Stimulated activated CD4-positive, alpha-beta T cell treated with anti-CD3 and anti-CD28 coated beads, Interleukin-1b, Interleukin-23, amount 100 ng/mL, for 4 hours (primary cell): ENCODE data around the gene CASKIN1.

Experiments
- DNase-seq, 2 donors: peaks; one replicate each; pipeline ENCODE4 v3.0.0-alpha.2; 2020; ENCODE audit warnings: low read depth in 2 of 2

Gene CASKIN1

DNA sequence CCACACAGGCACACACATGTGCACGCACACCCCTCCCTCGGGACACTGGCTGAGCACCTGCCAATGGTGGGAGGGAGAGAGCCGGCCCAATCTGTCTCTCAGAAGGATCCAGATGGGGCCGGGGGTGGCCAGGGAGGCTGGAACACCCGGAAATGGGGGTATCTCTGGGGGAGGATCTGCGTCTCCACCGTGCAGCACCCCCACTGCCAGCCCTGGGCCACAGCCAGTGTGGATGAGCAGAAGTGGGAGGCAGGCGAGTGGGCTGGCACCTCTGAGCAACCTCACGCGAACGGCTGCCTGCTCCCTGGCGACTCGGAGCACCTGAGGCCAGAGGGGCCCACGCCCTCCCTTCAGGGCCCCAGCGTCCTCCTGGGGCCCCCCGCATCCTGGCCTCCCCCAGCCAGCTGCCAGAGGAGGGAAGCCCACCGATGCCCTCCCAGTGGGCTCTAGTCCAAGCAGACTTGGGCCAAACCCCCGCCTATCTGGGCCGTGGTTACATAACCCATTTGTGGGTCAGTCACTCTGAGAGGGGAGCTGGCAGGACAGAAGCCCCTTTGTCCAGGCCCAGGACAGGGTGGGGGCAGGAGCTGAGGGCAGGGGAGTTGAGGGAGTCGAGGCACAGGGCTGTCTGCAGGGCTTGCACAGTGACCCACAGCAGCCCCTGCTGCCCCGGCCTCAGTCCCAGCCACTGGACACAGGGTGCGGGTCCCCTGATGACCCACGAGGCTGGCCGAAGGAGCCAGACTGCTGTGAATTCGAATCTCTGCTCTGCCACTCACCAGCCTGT, 5.6 kb downstream of the CASKIN1 start:
- DNase-seq, result no peak

DNA sequence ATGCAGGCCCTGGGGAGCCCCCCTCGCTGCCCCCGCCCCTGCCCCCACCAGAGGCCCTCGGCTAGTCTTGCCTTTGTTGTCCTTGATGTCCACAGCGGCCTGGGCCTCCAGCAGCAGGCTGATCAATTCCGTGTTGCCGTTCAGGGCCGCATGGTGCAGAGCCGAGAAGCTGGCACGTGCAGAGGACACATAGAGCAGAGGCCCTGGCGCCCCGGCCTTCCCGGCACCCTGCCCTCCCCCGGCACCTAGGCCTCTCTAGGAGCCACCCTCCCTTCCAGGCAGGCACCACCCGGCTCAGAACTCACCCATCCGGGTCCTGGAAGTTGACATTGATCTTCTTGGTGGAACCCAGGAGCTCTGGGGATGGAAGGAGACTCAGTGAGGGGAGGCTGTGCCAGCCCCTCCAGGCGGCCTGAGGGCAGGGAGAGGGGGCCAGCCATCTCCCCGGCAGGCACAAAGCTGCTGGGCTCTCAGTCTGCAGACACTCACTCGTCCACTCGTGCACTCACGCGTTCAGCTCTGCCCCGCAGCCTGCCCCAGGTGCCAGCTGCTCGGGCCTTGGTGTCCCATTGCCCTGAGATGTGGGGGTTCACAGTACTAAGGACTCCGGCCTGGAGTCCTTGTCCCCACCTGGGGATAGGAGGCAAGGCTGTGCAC, 6.3 kb downstream of the CASKIN1 start:
- DNase-seq, result no peak

DNA sequence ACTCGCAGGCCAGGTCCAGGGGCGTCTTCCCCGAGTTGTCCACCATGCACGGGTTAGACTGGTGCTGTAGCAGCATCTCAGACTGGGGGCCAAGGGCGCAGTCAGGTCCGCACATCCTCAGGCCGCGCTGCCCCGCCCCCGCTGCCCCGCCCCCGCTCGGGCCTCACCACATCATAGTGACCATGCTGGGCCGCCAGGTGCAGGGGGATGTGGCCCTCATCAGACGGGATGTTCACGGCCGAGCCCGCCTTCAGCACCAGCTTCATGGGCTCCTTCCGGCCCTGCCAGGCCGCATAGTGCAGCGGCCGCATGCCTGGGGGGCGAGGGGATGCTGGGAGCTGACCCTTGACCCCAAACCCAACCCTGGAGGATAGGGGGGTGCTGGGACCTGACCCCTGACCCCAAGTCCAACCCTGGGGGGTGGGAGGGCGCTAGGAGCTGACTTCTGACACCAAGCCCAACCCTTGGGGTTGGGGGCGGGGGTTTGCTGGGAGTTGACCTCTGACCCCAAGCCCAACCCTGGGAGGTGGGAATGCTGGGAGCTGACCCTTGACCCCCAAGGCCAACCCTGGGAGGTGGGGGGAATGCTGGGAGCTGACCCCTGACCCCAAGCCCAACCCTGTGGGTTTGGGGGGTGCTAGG, 7.0 kb downstream of the CASKIN1 start:
- no peak for DNase-seq

GRCh38 chr16:2188395-2188794, 8.0 kb downstream of the CASKIN1 start:
- DNase-seq, result no peak

DNA sequence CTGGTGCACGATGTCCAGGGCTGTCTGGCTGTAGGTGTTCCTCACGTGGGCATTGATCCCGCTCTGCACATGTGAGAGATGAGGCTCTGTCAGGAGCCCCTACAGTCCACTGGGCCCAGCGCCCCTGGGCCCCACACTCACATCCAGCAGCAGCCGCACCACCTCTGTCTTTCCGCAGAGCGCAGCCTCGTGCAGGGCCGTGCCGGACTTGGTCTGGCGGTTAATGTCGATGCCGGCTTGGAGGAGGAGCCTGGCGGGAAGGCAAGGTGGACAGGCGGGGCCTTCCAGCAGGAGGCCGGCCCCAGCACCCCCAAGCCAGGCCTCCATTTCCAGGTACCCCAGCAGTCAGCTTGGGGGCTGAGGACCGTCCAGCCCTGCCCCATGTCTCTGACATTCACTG, 9.2 kb downstream of the CASKIN1 start:
- no peak for DNase-seq

- DNase-seq, result no peak
Measured at GRCh38 chr16:2186505-2186904, 9.9 kb downstream of the CASKIN1 start.

- no peak for DNase-seq
Measured at GRCh38 chr16:2186064-2186463, 10.3 kb downstream of the CASKIN1 start.

GRCh38 chr16:2184962-2185361, 11.4 kb downstream of the CASKIN1 start:
- no peak for DNase-seq

DNA sequence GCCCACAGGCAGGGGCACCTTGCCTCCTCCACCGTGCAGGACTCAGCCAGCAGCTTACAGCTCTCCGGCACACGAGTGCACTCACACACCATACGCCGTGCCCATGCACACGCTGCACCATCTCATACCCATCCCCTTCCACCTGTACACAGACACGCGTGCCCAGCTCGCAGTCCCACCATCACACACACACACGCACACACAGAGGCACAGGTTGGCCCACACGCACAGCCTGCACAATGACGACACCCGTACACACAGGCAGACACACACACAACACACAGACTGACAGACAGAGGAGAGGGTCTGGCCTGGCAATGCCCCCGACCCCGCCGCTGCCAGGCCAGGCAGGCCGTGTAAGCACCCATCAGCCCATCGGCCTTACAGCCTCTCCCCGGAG, 12.1 kb downstream of the CASKIN1 start:
- DNase-seq, result no peak

DNA sequence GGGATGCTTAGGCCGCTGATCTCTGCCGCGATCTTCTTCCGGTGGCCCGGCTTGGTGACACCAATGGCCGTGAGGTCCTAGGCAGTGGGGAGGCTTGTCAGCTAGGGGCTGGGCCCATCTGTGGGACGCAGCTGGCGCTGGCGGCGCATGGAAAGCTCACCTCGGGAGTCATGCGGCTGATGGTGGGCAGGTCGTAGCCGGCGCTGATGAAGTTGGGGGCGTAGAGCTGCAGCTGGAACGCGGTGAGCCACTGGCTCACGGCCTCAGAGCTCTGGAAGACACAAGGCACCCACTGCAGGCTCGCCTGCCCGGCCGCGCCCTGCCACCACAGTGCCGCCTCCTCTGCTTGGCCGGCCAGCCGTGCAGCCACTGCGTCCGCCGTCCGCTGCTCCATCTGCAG, 12.7 kb downstream of the CASKIN1 start:
- no peak for DNase-seq

- DNase-seq, result no peak
Measured at GRCh38 chr16:2181952-2182351, 14.5 kb downstream of the CASKIN1 start.

GRCh38 chr16:2180962-2181923, 15.2 kb downstream of the CASKIN1 start:
- no peak for DNase-seq

GRCh38 chr16:2180461-2180860, 15.9 kb downstream of the CASKIN1 start:
- no peak for DNase-seq

DNA sequence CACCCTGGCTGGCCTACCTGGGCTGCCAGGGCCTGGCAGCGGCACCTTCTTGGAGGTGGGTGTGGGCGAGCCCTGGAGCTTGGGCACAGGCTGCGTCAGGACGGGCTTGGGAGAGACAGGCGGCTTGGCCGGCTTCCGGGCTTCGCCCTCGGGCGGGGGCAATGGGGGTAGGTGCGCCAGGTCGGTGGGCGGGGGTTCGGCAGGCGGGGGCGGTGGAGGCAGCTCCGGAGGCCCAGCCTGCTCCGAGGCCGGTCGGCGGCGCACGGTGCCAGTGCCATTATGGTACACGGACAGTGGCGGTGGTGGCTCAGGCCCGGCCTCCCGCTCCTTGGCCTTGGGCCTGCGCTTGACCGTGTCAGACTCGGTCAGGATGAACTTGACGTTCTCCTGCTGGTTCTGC, 16.8 kb downstream of the CASKIN1 start:
- no peak for DNase-seq

- DNase-seq, result no peak
Measured at GRCh38 chr16:2179107-2179501, 17.3 kb downstream of the CASKIN1 start.

GRCh38 chr16:2178321-2179106, 17.9 kb downstream of the CASKIN1 start:
- peak in 1 of 2 donors; percentile 22 for DNase-seq

DNA sequence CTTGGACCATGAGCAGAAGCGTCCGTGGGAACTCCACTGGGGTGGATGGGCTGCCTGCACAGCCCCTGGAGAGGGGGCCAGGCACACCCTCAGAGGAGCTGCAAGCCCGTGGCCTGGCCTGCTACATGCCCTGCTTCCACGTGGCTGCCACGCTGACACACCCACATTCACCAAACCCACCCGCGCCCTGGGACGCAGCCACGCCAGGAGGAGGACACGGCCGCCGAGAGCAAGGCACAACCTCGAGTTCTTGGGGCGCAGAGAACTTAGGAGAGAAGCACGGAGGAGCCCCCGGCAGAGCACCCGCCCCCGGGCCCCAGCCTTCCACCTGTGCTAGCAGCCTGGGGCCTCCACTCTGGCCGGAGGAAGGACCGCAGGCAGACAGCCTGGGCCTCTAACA, 18.8 kb downstream of the CASKIN1 start:
- DNase-seq, result no peak

- no peak for DNase-seq
Measured at GRCh38 chr16:2177101-2177500, 19.3 kb downstream of the CASKIN1 start.

DNA sequence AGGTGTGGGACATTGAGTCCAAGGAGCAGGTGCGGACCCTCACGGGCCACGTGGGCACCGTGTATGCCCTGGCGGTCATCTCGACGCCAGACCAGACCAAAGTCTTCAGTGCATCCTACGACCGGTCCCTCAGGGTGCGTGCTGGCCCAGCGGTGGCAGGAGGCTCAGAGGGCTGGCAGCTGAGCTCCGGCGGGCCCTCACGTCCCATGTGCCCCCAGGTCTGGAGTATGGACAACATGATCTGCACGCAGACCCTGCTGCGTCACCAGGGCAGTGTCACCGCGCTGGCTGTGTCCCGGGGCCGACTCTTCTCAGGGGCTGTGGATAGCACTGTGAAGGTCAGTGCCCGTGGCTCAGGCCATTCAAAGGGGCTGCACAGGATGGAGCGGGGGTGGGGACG, 20.4 kb downstream of the CASKIN1 start:
- no peak for DNase-seq

DNA sequence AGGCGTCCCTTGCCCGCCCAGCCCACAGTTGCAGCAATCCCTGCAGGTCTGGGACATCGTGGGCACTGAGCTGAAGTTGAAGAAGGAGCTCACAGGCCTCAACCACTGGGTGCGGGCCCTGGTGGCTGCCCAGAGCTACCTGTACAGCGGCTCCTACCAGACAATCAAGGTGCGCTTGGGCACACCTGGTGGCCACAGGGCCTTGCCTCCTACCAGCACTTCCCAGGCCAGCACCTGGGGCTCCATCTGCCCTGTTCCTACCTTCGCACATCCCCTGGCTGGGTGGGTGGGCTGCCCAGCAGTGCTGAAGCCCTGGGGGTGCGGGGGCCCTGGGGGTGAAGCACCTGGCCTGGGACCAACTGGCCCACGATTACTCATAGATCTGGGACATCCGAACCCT, 21.0 kb downstream of the CASKIN1 start:
- DNase-seq, result no peak
